ENCODE data around the gene DNAH17. TPM values are rescaled to one million over a fixed set of nuclear protein-coding genes. Genes with fewer than 3 reads are reported as not detected.

DNAH17 gene
- total RNA-seq, 1 experiment from 2014 or later: 0.23 TPM

DNA sequence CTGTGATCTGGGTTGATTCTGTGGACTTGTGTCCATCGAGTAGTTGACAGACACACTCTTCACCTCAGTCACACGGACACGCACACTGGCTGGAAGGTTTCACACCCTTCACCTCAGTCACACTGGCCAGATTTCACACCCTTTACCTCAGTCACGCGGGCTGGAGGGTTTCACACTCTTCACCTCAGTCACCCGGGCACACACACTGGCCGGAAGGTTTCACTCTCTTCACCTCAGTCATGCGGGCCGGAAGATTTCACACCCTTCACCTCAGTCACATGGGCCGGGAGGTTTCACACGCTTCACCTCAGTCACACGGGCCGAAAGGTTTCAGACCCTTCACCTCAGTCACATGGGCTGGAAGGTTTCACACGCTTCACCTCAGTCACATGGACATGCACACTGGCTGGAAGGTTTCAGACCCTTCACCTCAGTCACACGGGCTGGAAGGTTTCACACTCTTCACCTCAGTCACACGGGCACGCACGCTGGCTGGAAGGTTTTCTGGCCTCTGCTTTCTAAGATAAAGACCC lies 102.5 kb downstream of the DNAH17 start:
- no peak for DNase-seq
- Mint-ChIP-seq H3K4me3 (ENCODE audit: unreplicated experiment) (no peak overlapping the region), H3K27ac (ENCODE audit: unreplicated experiment) (no peak overlapping the region), H3K4me1 (ENCODE audit: low read depth, unreplicated experiment) (no peaks in the 10 kb centered on the region), H3K36me3 (ENCODE audit: insufficient read depth, unreplicated experiment) (no peaks in the 10 kb centered on the region), H3K27me3 (ENCODE audit: insufficient read depth, unreplicated experiment) (no peaks in the 10 kb centered on the region), H3K9me3 (ENCODE audit: unreplicated experiment) (no peaks in the 10 kb centered on the region)
- Histone ChIP-seq H3K4me3 (ENCODE audit: low read depth, low read length) (no peak overlapping the region), H3K36me3 (ENCODE audit: control insufficient read depth, insufficient read depth, low read length) (no peaks in the 10 kb centered on the region), H3K9me3 (no peaks in the 10 kb centered on the region; the same call in 1 of the 2 replicates), H3K27me3 (replicated peaks; ENCODE audit: control insufficient read depth, insufficient read depth, low read length) (no peaks in the 10 kb centered on the region; the same call in 1 of the 2 replicates), H3K4me1 (peaks cover 4% of the 10 kb centered on the region; the same call in 1 of the 2 replicates)
- BruUV-seq (replicated peaks): no TSS peak
- TF ChIP-seq, protein P1, sequence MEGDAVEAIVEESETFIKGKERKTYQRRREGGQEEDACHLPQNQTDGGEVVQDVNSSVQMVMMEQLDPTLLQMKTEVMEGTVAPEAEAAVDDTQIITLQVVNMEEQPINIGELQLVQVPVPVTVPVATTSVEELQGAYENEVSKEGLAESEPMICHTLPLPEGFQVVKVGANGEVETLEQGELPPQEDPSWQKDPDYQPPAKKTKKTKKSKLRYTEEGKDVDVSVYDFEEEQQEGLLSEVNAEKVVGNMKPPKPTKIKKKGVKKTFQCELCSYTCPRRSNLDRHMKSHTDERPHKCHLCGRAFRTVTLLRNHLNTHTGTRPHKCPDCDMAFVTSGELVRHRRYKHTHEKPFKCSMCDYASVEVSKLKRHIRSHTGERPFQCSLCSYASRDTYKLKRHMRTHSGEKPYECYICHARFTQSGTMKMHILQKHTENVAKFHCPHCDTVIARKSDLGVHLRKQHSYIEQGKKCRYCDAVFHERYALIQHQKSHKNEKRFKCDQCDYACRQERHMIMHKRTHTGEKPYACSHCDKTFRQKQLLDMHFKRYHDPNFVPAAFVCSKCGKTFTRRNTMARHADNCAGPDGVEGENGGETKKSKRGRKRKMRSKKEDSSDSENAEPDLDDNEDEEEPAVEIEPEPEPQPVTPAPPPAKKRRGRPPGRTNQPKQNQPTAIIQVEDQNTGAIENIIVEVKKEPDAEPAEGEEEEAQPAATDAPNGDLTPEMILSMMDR (IDR thresholded peaks at IDR 0.05; ENCODE audit: insufficient read depth in 1 of 2, low read depth in 1 of 2, low read length in 1 of 2, severe bottlenecking in 1 of 2, unreplicated experiment in 1 of 2): no peak
- ChIA-PET POLR2A (no interaction called here), CTCF (no interaction called here)
- intact Hi-C loops (cut with micrococcal nuclease; ENCODE audit: unreplicated experiment): no loop called here

DNA sequence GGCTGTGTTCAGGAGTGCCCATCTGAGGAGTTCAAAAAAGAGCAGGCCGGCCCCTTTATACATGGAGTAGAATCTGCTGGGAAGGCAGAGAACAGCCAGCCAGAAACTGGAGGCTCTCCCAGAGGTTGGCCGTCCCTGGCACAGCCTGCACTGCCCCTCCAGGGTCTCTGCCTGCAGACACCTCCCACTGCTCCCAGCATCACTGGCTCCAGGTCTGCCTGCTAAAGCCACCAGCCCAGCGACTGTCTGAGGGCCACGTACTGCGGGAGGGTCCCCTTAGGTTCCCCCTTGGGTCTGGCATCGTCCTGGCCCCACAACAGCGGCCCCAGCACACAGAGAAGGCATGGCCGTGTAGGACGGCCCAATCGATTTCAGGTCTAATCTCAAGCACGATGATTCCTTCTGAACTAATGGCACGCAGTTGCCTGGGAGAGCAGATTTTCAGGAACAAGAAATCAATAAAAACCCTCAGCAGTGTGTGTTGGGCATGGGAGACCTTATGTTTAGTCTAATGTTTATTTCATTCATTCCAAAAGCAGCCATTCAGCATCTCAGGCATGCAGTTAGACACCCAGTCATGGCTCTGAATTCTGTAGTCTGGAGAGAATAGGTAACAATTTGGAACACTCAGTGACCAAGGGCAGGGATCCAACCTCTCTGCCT lies 103.1 kb downstream of the DNAH17 start:
- no TSS peak for BruUV-seq (replicated peaks)
- ChIA-PET POLR2A (no interaction called here), CTCF (no interaction called here)
- no peaks in the 10 kb centered on the region for H3K27me3 Mint-ChIP-seq (ENCODE audit: insufficient read depth, unreplicated experiment)
- Histone ChIP-seq H3K27me3 (replicated peaks; ENCODE audit: control insufficient read depth, insufficient read depth, low read length) (no peaks in the 10 kb centered on the region; the same call in 1 of the 2 replicates), H3K36me3 (ENCODE audit: control insufficient read depth, insufficient read depth, low read length) (no peaks in the 10 kb centered on the region), H3K4me1 (peaks cover 4% of the 10 kb centered on the region; the same call in 1 of the 2 replicates), H3K4me3 (ENCODE audit: low read depth, low read length) (no peak overlapping the region), H3K9me3 (no peaks in the 10 kb centered on the region; the same call in 1 of the 2 replicates)
- intact Hi-C loops (cut with micrococcal nuclease; ENCODE audit: unreplicated experiment): no loop called here
- no peak for DNase-seq
- H3K4me3 Mint-ChIP-seq (ENCODE audit: unreplicated experiment): no peak overlapping the region
- no peaks in the 10 kb centered on the region for H3K36me3 Mint-ChIP-seq (ENCODE audit: insufficient read depth, unreplicated experiment)
- no peak overlapping the region for H3K27ac Mint-ChIP-seq (ENCODE audit: unreplicated experiment)
- H3K9me3 Mint-ChIP-seq (ENCODE audit: unreplicated experiment): no peaks in the 10 kb centered on the region
- TF ChIP-seq, protein P1 (IDR thresholded peaks at IDR 0.05; ENCODE audit: insufficient read depth in 1 of 2, low read depth in 1 of 2, low read length in 1 of 2, severe bottlenecking in 1 of 2, unreplicated experiment in 1 of 2): no peak
- H3K4me1 Mint-ChIP-seq (ENCODE audit: low read depth, unreplicated experiment): no peaks in the 10 kb centered on the region

DNA sequence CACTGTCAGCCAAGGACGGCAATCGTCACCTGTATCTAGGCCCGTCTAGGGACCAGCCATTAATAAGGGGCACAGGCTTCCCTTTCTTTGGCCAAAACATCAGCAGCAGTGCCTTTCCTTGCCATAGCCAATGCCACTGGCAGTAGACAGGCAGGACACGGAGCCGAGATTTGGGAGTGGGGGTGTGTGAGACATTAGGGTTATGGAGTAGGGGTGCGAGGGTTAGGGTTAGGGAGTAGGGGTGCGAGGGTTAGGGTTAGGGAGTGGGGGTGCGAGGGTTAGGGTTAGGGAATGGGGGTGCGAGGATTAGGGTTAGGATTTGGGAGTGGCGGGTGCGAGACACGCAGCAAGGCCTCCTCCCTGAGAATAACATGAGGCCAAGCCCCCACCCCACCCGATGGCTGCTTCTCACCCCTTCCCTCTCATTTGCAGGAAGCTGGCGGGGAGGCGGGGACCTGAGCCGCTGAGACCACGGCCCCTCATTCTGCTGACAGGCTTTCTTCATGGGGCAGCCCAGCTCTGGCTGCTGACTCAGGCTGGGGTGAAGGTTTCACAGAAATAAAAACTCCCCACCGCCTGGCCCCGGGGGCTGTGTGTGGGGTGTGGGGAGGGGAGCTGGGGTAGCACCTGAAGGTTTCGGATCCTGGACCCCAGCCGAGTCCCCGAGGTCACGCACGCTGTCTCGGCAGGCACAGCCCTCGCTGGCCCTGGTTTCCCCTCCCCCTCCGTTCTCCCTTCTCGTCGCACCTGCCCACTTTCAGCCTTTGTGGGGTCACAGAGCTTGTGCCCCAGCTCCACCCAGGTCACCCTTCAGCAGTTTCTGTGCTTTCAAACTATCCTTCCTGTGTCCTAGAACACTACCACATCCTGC lies 104.9 kb downstream of the DNAH17 start:
- Histone ChIP-seq H3K4me3 (ENCODE audit: low read depth, low read length) (no peak overlapping the region), H3K9me3 (no peaks in the 10 kb centered on the region), H3K27me3 (replicated peaks; ENCODE audit: control insufficient read depth, insufficient read depth, low read length) (no peaks in the 10 kb centered on the region; the same call in 1 of the 2 replicates), H3K36me3 (ENCODE audit: control insufficient read depth, insufficient read depth, low read length) (no peaks in the 10 kb centered on the region), H3K4me1 (peaks cover 4% of the 10 kb centered on the region; the same call in 1 of the 2 replicates)
- H3K4me1 Mint-ChIP-seq (ENCODE audit: low read depth, unreplicated experiment): no peaks in the 10 kb centered on the region
- no peaks in the 10 kb centered on the region for H3K36me3 Mint-ChIP-seq (ENCODE audit: insufficient read depth, unreplicated experiment)
- no peaks in the 10 kb centered on the region for H3K27me3 Mint-ChIP-seq (ENCODE audit: insufficient read depth, unreplicated experiment)
- no peaks in the 10 kb centered on the region for H3K9me3 Mint-ChIP-seq (ENCODE audit: unreplicated experiment)
- CTCF ChIA-PET: interaction anchor here (0.5 kb wide), 1 partner anchor 279 kb away, joined by 6 read pairs; no protein-coding TSS in a partner anchor
- intact Hi-C loops (cut with micrococcal nuclease; ENCODE audit: unreplicated experiment): no loop called here
- no peak for DNase-seq
- TF ChIP-seq, protein P1 (IDR thresholded peaks at IDR 0.05; ENCODE audit: insufficient read depth in 1 of 2, low read depth in 1 of 2, low read length in 1 of 2, severe bottlenecking in 1 of 2, unreplicated experiment in 1 of 2): no peak
- H3K27ac Mint-ChIP-seq (ENCODE audit: unreplicated experiment): no peak overlapping the region
- no peak overlapping the region for H3K4me3 Mint-ChIP-seq (ENCODE audit: unreplicated experiment)
- BruUV-seq (replicated peaks): no TSS peak
- POLR2A ChIA-PET: no interaction called here
